ENCODE results near the gene GGNBP2. TPM values are rescaled to one million over a fixed set of nuclear protein-coding genes. Genes with fewer than 3 reads are reported as not detected.

Gene GGNBP2
- total RNA-seq, 1 donor from 2014 or later = 118 TPM

DNA sequence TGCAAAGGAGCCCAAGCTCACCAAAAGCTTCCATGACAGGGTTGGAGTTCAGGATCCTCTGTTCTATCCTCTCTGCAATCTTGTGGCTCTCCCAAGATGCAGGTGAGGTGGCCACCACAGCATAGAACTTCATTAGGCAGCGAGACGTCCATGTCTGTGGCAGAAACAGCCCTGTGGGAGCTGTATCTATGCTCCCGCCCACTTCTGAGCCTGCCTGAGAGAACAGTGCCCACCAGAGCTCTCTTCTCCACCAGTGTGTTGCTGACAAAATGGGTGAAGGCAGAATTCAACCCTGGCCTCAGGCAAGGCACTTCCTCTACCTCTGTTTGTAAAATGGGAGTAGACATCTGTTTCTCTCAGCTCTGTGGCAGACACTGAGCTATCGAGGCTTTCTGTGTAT lies 28.9 kb upstream of the GGNBP2 start:
- ATAC-seq (ENCODE audit: low read depth) (no peak), DNase-seq (no peak)
- Mint-ChIP-seq H3K4me3 (no peak overlapping the region), H3K27me3 (no peaks in the 10 kb centered on the region), H3K4me1 (peaks cover 13% of the 10 kb centered on the region), H3K36me3 (ENCODE audit: low read depth) (peaks cover 42% of the 10 kb centered on the region), H3K27ac (no peak overlapping the region), H3K9me3 (no peaks in the 10 kb centered on the region)
- ChIA-PET POLR2A (no interaction called here), CTCF (interaction anchor here (1.1 kb wide), 1 partner anchor 26 kb away, joined by 3 read pairs; no protein-coding TSS in a partner anchor)
- intact Hi-C loops (cut with micrococcal nuclease) = no loop called here
- TF ChIP-seq CTCF (IDR thresholded peaks at IDR 0.05) = no peak

DNA sequence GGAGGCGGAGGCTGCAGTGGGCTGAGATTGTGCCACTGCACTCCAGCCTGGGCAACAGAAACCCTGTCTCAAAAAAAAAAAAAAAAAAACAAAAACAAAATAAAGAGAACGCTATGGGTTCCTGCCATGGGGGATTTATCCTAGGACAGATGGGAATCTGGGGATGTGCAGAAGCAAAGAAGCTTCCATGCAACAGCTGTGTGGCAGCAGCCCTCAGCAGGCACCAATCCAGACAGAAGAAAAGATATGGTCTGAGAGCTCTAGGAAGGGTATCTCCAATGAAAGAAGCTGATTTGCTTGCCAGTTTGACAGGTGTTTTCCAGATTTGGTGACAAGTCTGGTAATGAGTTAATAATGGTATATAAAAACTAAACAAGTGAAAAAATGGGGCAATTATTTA lies 21.6 kb upstream of the GGNBP2 start:
- POLR2A ChIA-PET = no interaction called here
- peaks cover 13% of the 10 kb centered on the region for H3K4me1 Mint-ChIP-seq
- H3K36me3 Mint-ChIP-seq (ENCODE audit: low read depth) = peaks cover 59% of the 10 kb centered on the region
- H3K9me3 Mint-ChIP-seq = no peaks in the 10 kb centered on the region
- no peak for DNase-seq
- no peak for TF ChIP-seq CTCF (IDR thresholded peaks at IDR 0.05)
- CTCF ChIA-PET = interaction anchor here (0.6 kb wide), 1 partner anchor 62 kb away, joined by 3 read pairs; no protein-coding TSS in a partner anchor
- no peak overlapping the region for H3K27ac Mint-ChIP-seq
- H3K27me3 Mint-ChIP-seq = no peaks in the 10 kb centered on the region
- no peak overlapping the region for H3K4me3 Mint-ChIP-seq
- ATAC-seq (ENCODE audit: low read depth) = no peak
- intact Hi-C loops (cut with micrococcal nuclease) = no loop called here

GRCh38 chr17:36524428-36524876 lies 20.3 kb upstream of the GGNBP2 start:
- CTCF ChIA-PET = interaction anchor here (1.2 kb wide), 1 partner anchor 10 kb away, joined by 5 read pairs; the partner anchor contains the start of genes MYO19 and PIGW
- no peak overlapping the region for H3K4me3 Mint-ChIP-seq
- ATAC-seq (ENCODE audit: low read depth) = no peak
- POLR2A ChIA-PET = interaction anchor here (0.6 to 1.4 kb wide), 2 partner anchors 10 to 34 kb away, joined by 6 to 10 read pairs; partner anchors contain the start of genes MYO19 and PIGW
- no peak for TF ChIP-seq CTCF (IDR thresholded peaks at IDR 0.05)
- no peaks in the 10 kb centered on the region for H3K9me3 Mint-ChIP-seq
- H3K36me3 Mint-ChIP-seq (ENCODE audit: low read depth) = peaks cover 59% of the 10 kb centered on the region
- no peak for DNase-seq
- peaks cover 2% of the 10 kb centered on the region for H3K4me1 Mint-ChIP-seq
- intact Hi-C loops (cut with micrococcal nuclease) = no loop called here
- H3K27me3 Mint-ChIP-seq = no peaks in the 10 kb centered on the region
- H3K27ac Mint-ChIP-seq = no peak overlapping the region

DNA sequence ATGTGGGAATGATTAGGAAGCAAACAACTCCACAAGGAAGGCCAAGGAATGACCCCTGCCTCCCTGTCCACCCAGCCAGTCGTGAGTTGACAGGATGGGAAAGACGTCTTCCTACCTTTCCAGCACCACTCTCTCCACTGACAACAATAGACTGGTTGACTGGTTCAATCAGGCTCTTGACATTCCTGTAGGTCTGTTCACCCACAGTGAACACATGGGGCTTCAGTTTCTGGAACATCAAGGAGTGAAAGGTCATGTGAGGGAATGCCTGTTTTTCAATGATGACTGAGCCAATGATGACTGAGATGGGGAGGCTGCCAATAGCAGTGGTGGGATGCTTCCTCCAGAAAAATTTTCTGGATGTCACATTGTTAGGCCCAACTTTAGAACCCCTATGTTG lies 19.6 kb upstream of the GGNBP2 start:
- ChIA-PET POLR2A (no interaction called here), CTCF (no interaction called here)
- no peaks in the 10 kb centered on the region for H3K4me1 Mint-ChIP-seq
- H3K27me3 Mint-ChIP-seq = no peaks in the 10 kb centered on the region
- no peak overlapping the region for H3K4me3 Mint-ChIP-seq
- H3K36me3 Mint-ChIP-seq (ENCODE audit: low read depth) = peaks cover 57% of the 10 kb centered on the region
- no peak overlapping the region for H3K27ac Mint-ChIP-seq
- intact Hi-C loops (cut with micrococcal nuclease) = no loop called here
- TF ChIP-seq CTCF (IDR thresholded peaks at IDR 0.05) = no peak
- no peaks in the 10 kb centered on the region for H3K9me3 Mint-ChIP-seq
- DNase-seq (no peak), ATAC-seq (ENCODE audit: low read depth) (no peak)

GRCh38 chr17:36525888-36526287 lies 18.8 kb upstream of the GGNBP2 start:
- H3K9me3 Mint-ChIP-seq = no peaks in the 10 kb centered on the region
- DNase-seq (no peak), ATAC-seq (ENCODE audit: low read depth) (no peak)
- POLR2A ChIA-PET = no interaction called here
- H3K27ac Mint-ChIP-seq = no peak overlapping the region
- peaks cover 51% of the 10 kb centered on the region for H3K36me3 Mint-ChIP-seq (ENCODE audit: low read depth)
- H3K4me1 Mint-ChIP-seq = no peaks in the 10 kb centered on the region
- CTCF ChIA-PET = no interaction called here
- TF ChIP-seq CTCF (IDR thresholded peaks at IDR 0.05) = no peak
- no peak overlapping the region for H3K4me3 Mint-ChIP-seq
- intact Hi-C loops (cut with micrococcal nuclease) = no loop called here
- no peaks in the 10 kb centered on the region for H3K27me3 Mint-ChIP-seq

Data from activated B cell treated with CpG ODN at 0.5 μM for 24 hours (primary cell).